HG02943 (cell line): ENCODE results near the gene ZBTB22.
A peak's percentile ranks its signal among the peaks of the same experiment; 100 is the strongest.

Experiments used
- ATAC-seq: cut with Tn5 transposase; IDR thresholded peaks from one replicate; pipeline ENCODE4 v1.9.1; 2021; ENCODE audit warnings: mild to moderate bottlenecking, low read depth, moderate library complexity; ENCODE audit not compliant: unreplicated experiment

Gene ZBTB22

GRCh38 chr6:33305052-33305451, 12.5 kb downstream of the ZBTB22 start:
- ATAC-seq: no peak

DNA sequence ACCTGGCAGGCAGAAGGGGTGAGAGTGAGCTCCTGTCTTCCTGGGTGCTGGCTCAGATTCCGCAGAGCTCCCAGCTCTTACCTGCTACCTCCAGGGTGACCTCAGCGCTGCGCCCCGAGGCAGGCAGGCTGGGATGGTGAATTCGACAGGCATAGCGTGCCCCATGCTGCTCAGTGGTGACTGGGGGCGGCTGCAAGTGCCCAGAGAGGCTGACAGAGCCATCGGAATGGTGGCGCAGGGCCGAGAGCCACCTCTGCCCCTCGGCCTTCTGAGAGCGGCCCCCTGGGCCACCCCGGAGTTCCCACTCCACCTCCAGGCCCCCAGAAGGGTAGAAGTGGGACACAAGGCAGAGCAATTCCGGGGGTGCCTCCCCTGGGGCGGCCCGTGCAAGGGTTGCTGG, 13.3 kb downstream of the ZBTB22 start:
- no peak for ATAC-seq

DNA sequence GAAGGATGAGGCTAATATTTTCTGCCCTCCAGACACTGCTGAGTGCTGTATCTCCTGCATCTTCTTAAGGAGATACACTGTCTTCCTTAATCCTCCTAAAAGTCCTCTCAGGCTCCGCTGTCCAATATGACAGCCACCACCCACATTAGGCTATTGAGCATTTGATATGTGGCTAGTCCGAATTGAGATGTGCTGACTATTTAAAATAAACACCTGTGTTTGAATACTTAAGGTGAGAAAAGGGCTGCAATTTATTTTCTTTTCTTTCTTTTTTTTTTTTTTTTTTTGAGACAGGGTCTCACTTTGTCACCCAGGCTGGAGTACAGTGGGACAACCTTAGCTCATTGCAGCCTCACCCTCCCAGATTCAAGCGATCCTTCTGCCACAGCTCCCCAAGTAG, 15.7 kb downstream of the ZBTB22 start:
- ATAC-seq: no peak

GRCh38 chr6:33299237-33299944, 18.2 kb downstream of the ZBTB22 start:
- ATAC-seq: peak; percentile 57

- peak; percentile 33 for ATAC-seq
Observed at GRCh38 chr6:33298773-33299236, 18.7 kb downstream of the ZBTB22 start, which contains the start of gene RGL2. TSS of gene RGL2 (minus strand) at chr6:33298942. CDS start at chr6:33298610, 332 bp downstream.

GRCh38 chr6:33297956-33298772, 19.4 kb downstream of the ZBTB22 start:
- no peak for ATAC-seq

GRCh38 chr6:33297406-33297955, 20.1 kb downstream of the ZBTB22 start:
- ATAC-seq: no peak

DNA sequence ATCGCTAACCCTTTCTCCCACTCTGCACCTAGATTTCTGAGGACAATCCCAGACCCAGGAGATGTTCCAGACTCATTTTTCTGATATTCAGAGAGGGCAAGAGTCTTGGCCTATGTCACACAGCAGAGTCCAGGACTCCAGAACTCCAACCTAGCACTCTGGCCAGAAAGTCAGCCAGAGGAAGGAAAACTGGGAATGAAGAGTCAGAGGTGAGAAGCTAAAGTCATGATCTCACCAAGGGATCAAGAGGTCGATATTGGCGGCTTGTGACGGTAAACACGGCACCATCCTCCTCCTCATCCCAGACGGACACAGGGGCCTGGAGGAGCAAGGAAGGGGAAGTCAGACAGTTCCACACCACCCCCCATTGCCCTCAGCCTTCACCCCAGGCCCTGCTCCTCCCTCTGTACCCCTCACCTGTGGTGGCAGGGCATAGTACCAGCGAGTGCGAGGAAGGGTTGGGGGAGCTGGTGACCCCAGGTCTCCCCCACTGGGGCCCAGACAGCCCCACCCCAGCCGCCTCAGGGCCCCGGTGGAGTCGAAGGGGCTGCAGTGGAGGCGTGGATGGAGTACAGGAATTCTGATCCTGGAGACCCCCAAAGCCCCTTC, 20.6 kb downstream of the ZBTB22 start:
- ATAC-seq: no peak

DNA sequence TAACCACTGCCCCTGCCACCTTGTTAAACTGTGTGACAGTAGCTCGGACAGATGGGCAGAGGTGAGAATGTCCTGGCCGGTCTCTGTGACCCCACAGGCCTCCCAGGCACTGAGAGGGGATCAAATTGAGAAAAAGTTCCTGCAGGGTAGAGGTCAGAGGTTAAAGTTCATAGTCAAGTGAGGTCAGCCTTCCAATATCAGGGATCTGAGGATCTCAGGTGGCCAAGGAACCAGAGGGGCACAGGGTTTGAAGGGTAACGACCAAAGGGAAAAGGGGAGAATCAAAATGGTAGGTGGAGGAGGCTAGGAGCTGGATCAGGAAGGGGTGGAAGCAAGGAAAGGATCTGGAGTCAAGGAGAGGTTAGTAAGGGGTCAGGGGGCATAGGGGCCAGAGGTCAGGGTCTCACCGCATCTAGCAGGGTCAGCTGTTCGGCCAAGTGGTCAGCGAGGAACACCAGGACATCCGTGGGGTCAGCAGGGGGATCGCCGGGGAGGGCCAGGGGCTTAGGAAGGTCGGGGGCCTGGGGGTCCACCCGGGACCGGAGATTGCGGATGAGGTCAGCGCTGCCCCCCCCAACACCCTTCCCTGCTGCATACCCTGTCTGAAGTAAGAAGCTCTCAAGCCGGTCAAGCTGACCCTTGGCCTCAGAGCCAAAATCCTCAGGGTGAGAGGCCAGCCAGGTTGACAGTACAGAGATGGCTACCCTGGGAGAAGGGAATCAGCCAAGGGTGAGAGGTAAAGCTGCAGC, 21.7 kb downstream of the ZBTB22 start:
- no peak for ATAC-seq

GRCh38 chr6:33294086-33294823, 23.3 kb downstream of the ZBTB22 start:
- ATAC-seq: no peak

DNA sequence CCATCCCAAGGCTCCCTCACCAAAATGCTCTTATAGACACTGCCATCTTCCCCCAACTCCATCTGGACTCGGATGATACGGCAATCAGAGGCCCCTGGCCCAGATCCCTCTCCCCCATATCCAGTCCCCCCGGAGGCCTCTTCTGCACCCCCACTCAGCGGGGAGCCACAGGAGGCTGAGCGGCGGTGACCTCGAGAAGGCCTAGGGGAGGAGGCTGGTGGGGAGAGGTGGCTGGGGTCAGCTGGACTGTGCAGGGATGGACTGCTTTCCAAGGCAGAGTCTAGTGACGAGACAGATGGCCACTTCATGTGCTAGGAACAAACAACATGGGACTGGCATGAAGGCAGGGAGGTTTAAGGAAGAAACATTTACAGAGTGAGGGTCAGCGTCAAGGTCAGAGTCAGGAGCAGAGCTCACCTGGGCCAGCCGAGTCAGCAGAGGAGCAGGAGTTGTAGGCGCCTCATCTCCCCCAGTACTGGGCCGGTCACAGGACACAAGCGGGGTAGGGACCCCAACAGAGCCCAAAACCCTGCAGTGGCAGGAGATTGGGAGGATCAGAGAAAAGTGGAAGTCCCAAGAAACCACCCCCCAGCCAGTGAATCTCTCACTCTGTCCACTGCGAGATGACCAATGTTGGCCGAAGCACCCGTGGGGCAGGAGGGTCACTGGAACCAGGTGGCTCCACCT, 24.4 kb downstream of the ZBTB22 start:
- ATAC-seq: no peak

- ATAC-seq: no peak
Observed at GRCh38 chr6:33290459-33290858, 27.1 kb downstream of the ZBTB22 start.

- peak; percentile 5 for ATAC-seq
Observed at GRCh38 chr6:33289784-33290315, 27.7 kb downstream of the ZBTB22 start.

DNA sequence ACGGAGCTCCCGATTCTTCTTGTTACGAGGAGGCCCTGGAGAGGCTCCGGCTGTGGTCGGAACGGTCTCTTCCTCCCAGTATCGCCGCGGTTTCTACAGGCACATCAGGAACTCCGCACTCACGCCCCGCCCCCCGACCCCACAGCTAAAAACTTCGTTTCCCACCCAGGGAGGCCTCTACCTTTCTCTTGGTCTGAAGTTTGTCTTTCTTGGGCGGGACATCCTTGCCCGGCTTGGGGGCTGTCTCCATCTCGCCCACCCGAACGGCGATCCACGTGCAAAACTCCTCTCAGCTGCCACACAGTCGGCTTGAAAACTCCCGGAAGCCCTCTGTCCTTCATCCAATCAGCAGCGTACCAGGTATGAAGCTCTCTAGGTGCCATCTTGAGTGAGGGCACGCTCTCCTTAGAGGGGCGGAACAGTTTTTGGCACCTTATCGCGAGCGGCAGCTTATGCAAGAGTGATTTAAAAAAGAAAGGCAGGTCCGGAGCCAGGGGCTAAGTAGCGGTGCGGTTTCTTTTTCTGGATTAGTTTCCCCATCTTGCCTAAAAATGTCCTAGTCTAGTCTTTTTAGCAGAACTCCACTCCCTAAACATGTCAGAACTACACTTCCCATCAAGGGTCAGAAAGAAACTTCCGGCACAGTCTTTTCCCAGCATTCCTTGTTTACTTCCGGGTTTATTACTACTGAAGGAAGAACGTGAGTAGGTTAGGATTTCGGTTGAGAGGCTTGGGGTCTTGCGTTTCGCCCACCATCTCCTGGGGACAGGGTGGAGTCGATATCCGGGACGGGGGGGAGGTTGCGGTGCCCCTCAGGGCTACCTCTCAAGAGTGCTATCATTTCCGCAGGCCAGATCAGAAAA, 28.4 kb downstream of the ZBTB22 start, which contains the start of the genes PFDN6 and WDR46:
TSS of gene PFDN6 (plus strand) at position 681 of the 863 bp plus-strand sequence. CDS start 256 bp downstream, outside the sequence.
TSS of gene WDR46 (minus strand) at position 319 of the 863 bp plus-strand sequence. CDS start at position 250, 69 bp downstream.
- ATAC-seq: peak; percentile 80

- no peak for ATAC-seq
Observed at GRCh38 chr6:33288141-33288920, 29.2 kb downstream of the ZBTB22 start.

DNA sequence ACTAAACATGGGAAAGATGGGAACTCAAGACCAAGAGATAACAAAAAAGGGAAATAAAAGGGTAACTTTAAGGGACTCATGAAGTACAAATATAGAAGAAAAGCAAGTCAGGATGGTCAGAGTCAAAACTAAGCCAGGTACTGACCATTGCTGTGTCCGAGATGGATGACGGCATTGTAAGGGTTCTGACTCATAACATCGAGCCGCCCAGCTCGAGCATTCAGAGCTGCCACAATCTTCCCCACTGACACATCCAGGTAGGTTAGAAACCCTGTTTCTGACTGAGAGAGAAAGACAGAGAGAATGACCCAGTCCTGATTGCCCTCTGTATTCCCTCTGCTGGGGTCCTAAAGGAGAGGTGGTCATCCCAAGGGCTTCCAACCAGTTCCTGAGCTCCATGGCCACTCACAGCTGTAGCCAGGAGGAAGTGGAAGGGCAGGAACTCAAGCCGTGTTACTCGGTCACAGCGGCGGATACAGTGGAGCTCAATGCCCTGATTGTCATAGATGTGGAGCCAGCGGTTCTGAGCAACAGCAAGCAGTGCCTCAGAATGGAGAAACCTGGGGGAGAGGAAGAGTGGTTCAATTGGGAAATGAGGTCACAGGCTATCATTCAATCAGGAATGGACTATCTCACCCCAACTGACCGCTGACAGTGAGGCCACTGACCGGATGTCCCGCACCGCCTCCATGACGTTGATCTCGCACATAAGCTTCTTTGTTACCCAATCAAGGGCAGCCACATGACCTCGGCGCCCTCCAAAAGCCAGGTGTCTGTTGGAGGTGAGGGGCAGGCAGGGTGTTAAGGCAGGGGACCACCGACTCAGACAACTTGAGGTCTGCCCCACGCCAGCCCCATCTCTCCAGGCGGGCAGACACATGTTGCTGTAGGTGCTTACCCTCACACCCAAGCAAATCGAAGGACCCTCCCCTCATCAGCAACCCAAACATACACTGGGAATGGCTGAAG, 30.3 kb downstream of the ZBTB22 start:
- ATAC-seq: no peak
